ENCODE data around the gene FRYL. TPM values are rescaled to one million over a fixed set of nuclear protein-coding genes. Genes with fewer than 3 reads are reported as not detected.

The FRYL gene
- total and polyA plus RNA-seq, 2 of the 8 experiments (the other 6 are each of a cell fraction or from before 2014, with no cell fraction given), result 8.0 to 36.5 TPM

- 88% methylated on average over 3 of the region's 3 CpGs; no CpG with 5 or more reads in 1 of the 2 experiments for WGBS, 2 experiments (ENCODE audit: extremely low coverage in 1 of 2, insufficient coverage in 1 of 2, insufficient read length in 1 of 2, insufficient replicate concordance in 2 of 2, low coverage in 1 of 2, low lambda C conversion rate in 2 of 2, missing lambda C conversion rate in 1 of 2)
- no peak overlapping the region for H3K23ac ChIP-seq (ENCODE audit: insufficient read length)
- H3K18ac ChIP-seq (ENCODE audit: extremely low read depth, low read length), result no peak overlapping the region
- H3K36me3 ChIP-seq (ENCODE audit: control insufficient read depth in 2 of 4, insufficient read depth in 4 of 4, low read length in 3 of 4), result no peaks in the 10 kb centered on the region; a peak in 1 of 8 replicates
- no peaks in the 10 kb centered on the region for H4K20me1 ChIP-seq (replicated peaks in 1 of 2; ENCODE audit: control insufficient read depth in 1 of 2, insufficient read depth in 2 of 2, low read length in 2 of 2)
- H2BK20ac ChIP-seq (ENCODE audit: low read length), result no peak overlapping the region
- H3K14ac ChIP-seq (ENCODE audit: insufficient read length), result no peak overlapping the region
- H2BK15ac ChIP-seq (ENCODE audit: low read length), result no peak overlapping the region
- no peak overlapping the region for H4K91ac ChIP-seq (replicated peaks; ENCODE audit: insufficient read length, low read length)
- H3K4me3 ChIP-seq (ENCODE audit: extremely low read depth in 1 of 4, insufficient read depth in 2 of 4, low read depth in 3 of 4, low read length in 4 of 4), result no peak overlapping the region
- H3K27me3 ChIP-seq (replicated peaks in 1 of 4; ENCODE audit: control insufficient read depth in 3 of 4, extremely low read depth in 1 of 4, insufficient read depth in 3 of 4, low read length in 3 of 4), result no peaks in the 10 kb centered on the region
- no peak overlapping the region for H2BK120ac ChIP-seq (replicated peaks; ENCODE audit: low read depth, low read length)
- no peak overlapping the region for H3K9ac ChIP-seq (replicated peaks in 1 of 4; ENCODE audit: extremely low read depth in 1 of 4, low read depth in 3 of 4, low read length in 3 of 4)
- ChIA-PET CTCF (ENCODE audit: partially characterized antibody) (no interaction called here), POLR2A (ENCODE audit: partially characterized antibody) (no interaction called here)
- no peak overlapping the region for H2BK12ac ChIP-seq (ENCODE audit: low read depth, low read length)
- no peak overlapping the region for H3K27ac ChIP-seq (ENCODE audit: low read depth, low read length)
- no peak for DNase-seq (ENCODE audit: low read depth in 1 of 2, low spot score in 2 of 2)
- no peak overlapping the region for H2AK5ac ChIP-seq (ENCODE audit: low read depth, low read length)
- no peaks in the 10 kb centered on the region for H3K79me2 ChIP-seq (ENCODE audit: control insufficient read depth in 1 of 2, insufficient read depth in 2 of 2, low read length in 2 of 2)
- H3K79me1 ChIP-seq (ENCODE audit: low read depth, low read length), result no peaks in the 10 kb centered on the region
- no peak overlapping the region for H3K56ac ChIP-seq (replicated peaks; ENCODE audit: insufficient read length, low read depth, low read length)
- H3K23me2 ChIP-seq (ENCODE audit: low read depth, low read length), result no peaks in the 10 kb centered on the region
- H4K5ac ChIP-seq (ENCODE audit: insufficient read length, low read depth, low read length), result no peak overlapping the region
- TF ChIP-seq CHD2 (IDR thresholded peaks at IDR 0.05; ENCODE audit: low read length), result no peak
- TF ChIP-seq EP300 (IDR thresholded peaks at IDR 0.05; ENCODE audit: borderline replicate concordance in 1 of 2, low read depth in 2 of 2, low read length in 2 of 2), result no peak
- TF ChIP-seq YY1 (IDR thresholded peaks at IDR 0.05; ENCODE audit: low read depth, low read length), result no peak
- TF ChIP-seq PHF8 (conservative IDR thresholded peaks at IDR 0.05; ENCODE audit: low read depth, low read length), result no peak
- TF ChIP-seq CREB1 (IDR thresholded peaks at IDR 0.05), result no peak
- TF ChIP-seq SP2 (IDR thresholded peaks at IDR 0.05; ENCODE audit: low read length), result no peak
- TF ChIP-seq SUZ12 (IDR thresholded peaks at IDR 0.05; ENCODE audit: low read length), result no peak
- H3K4ac ChIP-seq (replicated peaks; ENCODE audit: insufficient read length, low read depth, low read length), result no peak overlapping the region
- H4K8ac ChIP-seq (ENCODE audit: extremely low read depth, insufficient read depth, low read length), result no peak overlapping the region
- H2BK5ac ChIP-seq (ENCODE audit: low read depth, low read length), result no peak overlapping the region
- no peaks in the 10 kb centered on the region for H3K9me3 ChIP-seq (ENCODE audit: insufficient read depth in 2 of 2, low read depth in 1 of 2, low read length in 1 of 2)
- H2AFZ ChIP-seq (ENCODE audit: low read length), result no peak overlapping the region
- no peak overlapping the region for H3K4me2 ChIP-seq (ENCODE audit: insufficient read depth in 1 of 2, low read depth in 2 of 2, low read length in 2 of 2)
- no peak for FAIRE-seq
- H3K4me1 ChIP-seq (replicated peaks in 1 of 4; ENCODE audit: control insufficient read depth in 3 of 4, insufficient read depth in 4 of 4, low read length in 3 of 4), result no peaks in the 10 kb centered on the region
Observed at GRCh38 chr4:48602222-48602621, 177.9 kb downstream of the FRYL start.

All from H1 (cell line).